ENCODE data around the gene BMPR1B.

The BMPR1B gene

GRCh38 chr4:94933799-94934198 is 176.0 kb downstream of the BMPR1B start:
- no peak overlapping the region for H2AFZ ChIP-seq (ENCODE audit: low read length)
- H2BK120ac ChIP-seq (ENCODE audit: low read depth, low read length): no peak overlapping the region
- H3K4ac ChIP-seq (ENCODE audit: low read length): no peak overlapping the region
- no peak overlapping the region for H2AK5ac ChIP-seq (ENCODE audit: low read depth, low read length)
- H3K27me3 ChIP-seq (ENCODE audit: control insufficient read depth in 3 of 3, insufficient read depth in 3 of 3, low read depth in 1 of 3, low read length in 3 of 3): no peaks in the 10 kb centered on the region
- no peaks in the 10 kb centered on the region for H3K9me3 ChIP-seq (replicated peaks in 1 of 2; ENCODE audit: control insufficient read depth in 2 of 2, insufficient read depth in 1 of 2, low read depth in 1 of 2, low read length in 2 of 2)
- H2BK15ac ChIP-seq (ENCODE audit: low read length): no peak overlapping the region
- no peak overlapping the region for H3K4me3 ChIP-seq (ENCODE audit: low read length in 2 of 2)
- H4K8ac ChIP-seq (ENCODE audit: low read depth, low read length): no peak overlapping the region
- no peak overlapping the region for H2BK12ac ChIP-seq (ENCODE audit: low read length)
- H3K4me1 ChIP-seq (ENCODE audit: control insufficient read depth in 2 of 2, insufficient read depth in 1 of 2, low read depth in 1 of 2, low read length in 2 of 2): peaks cover 0 to 7% of the 10 kb centered on the region in 2 donors
- H4K91ac ChIP-seq (ENCODE audit: low read depth, low read length, poor library complexity): no peak overlapping the region
- no peaks in the 10 kb centered on the region for H3K36me3 ChIP-seq (replicated peaks in 1 of 2; ENCODE audit: control insufficient read depth in 2 of 2, insufficient read depth in 2 of 2, low read length in 2 of 2)
- H3K27ac ChIP-seq (replicated peaks; ENCODE audit: low read length): no peak overlapping the region
- H3K14ac ChIP-seq (ENCODE audit: low read length): no peak overlapping the region
- no peaks in the 10 kb centered on the region for H3K79me1 ChIP-seq (ENCODE audit: low read depth, low read length)
- no peak overlapping the region for H3K18ac ChIP-seq (ENCODE audit: low read length)
- H3K4me2 ChIP-seq (ENCODE audit: insufficient read depth, low read length, poor library complexity, severe bottlenecking): no peak overlapping the region
- no peak for DNase-seq (ENCODE audit: low spot score)
- no peak overlapping the region for H2BK5ac ChIP-seq (ENCODE audit: low read length)
- no peak overlapping the region for H3K23ac ChIP-seq (ENCODE audit: low read depth, low read length, poor library complexity)
- no CpG with 5 or more reads among the region's 4 CpGs for WGBS, 2 donors (ENCODE audit: extremely low coverage in 2 of 2, insufficient read length in 2 of 2, insufficient replicate concordance in 1 of 2)
- H3K9ac ChIP-seq (ENCODE audit: low read depth, low read length, poor library complexity): no peak overlapping the region

GRCh38 chr4:94934201-94934600 is 176.4 kb downstream of the BMPR1B start:
- Histone ChIP-seq H4K8ac (ENCODE audit: low read depth, low read length) (no peak overlapping the region), H3K4me3 (ENCODE audit: low read length in 2 of 2) (no peak overlapping the region), H3K4me1 (ENCODE audit: control insufficient read depth in 2 of 2, insufficient read depth in 1 of 2, low read depth in 1 of 2, low read length in 2 of 2) (peaks cover 0 to 7% of the 10 kb centered on the region in 2 donors), H3K4ac (ENCODE audit: low read length) (no peak overlapping the region), H2BK15ac (ENCODE audit: low read length) (no peak overlapping the region), H2BK5ac (ENCODE audit: low read length) (no peak overlapping the region), H3K4me2 (ENCODE audit: insufficient read depth, low read length, poor library complexity, severe bottlenecking) (no peak overlapping the region), H2BK120ac (ENCODE audit: low read depth, low read length) (no peak overlapping the region), H3K36me3 (replicated peaks in 1 of 2; ENCODE audit: control insufficient read depth in 2 of 2, insufficient read depth in 2 of 2, low read length in 2 of 2) (no peaks in the 10 kb centered on the region), H3K27ac (replicated peaks; ENCODE audit: low read length) (no peak overlapping the region), H3K14ac (ENCODE audit: low read length) (no peak overlapping the region), H3K27me3 (ENCODE audit: control insufficient read depth in 3 of 3, insufficient read depth in 3 of 3, low read depth in 1 of 3, low read length in 3 of 3) (no peaks in the 10 kb centered on the region), H3K9ac (ENCODE audit: low read depth, low read length, poor library complexity) (no peak overlapping the region), H2BK12ac (ENCODE audit: low read length) (no peak overlapping the region), H3K79me1 (ENCODE audit: low read depth, low read length) (no peaks in the 10 kb centered on the region), H3K9me3 (replicated peaks in 1 of 2; ENCODE audit: control insufficient read depth in 2 of 2, insufficient read depth in 1 of 2, low read depth in 1 of 2, low read length in 2 of 2) (no peaks in the 10 kb centered on the region), H2AFZ (ENCODE audit: low read length) (no peak overlapping the region), H4K91ac (ENCODE audit: low read depth, low read length, poor library complexity) (no peak overlapping the region), H3K23ac (ENCODE audit: low read depth, low read length, poor library complexity) (no peak overlapping the region), H3K18ac (ENCODE audit: low read length) (no peak overlapping the region), H2AK5ac (ENCODE audit: low read depth, low read length) (no peak overlapping the region)
- no peak for DNase-seq (ENCODE audit: low spot score)
- WGBS, 2 donors (ENCODE audit: extremely low coverage in 2 of 2, insufficient read length in 2 of 2, insufficient replicate concordance in 1 of 2): no CpG with 5 or more reads among the region's 5 CpGs

DNA sequence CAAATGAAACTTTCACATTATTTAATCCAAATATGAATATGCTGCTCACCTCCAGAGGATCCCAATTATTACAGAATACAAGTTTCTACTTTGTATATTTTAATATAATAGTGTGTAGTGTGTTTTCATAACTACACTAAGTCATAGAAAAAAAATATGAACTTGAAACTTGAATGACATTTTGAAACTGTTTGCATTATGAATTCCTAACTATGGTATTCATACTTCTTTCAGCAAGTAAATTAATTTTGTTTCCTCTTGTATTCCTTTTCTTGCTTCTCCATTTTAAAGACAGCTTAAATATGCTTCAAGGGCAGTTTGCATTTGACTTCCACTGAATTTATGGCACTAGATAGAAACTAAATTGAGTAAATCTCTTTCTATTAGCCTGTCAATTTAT is 177.1 kb downstream of the BMPR1B start:
- H3K9me3 ChIP-seq (replicated peaks in 1 of 2; ENCODE audit: control insufficient read depth in 2 of 2, insufficient read depth in 1 of 2, low read depth in 1 of 2, low read length in 2 of 2): no peaks in the 10 kb centered on the region
- H3K27me3 ChIP-seq (ENCODE audit: control insufficient read depth in 3 of 3, insufficient read depth in 3 of 3, low read depth in 1 of 3, low read length in 3 of 3): no peaks in the 10 kb centered on the region
- DNase-seq (ENCODE audit: low spot score): no peak
- H3K4me1 ChIP-seq (ENCODE audit: control insufficient read depth in 2 of 2, insufficient read depth in 1 of 2, low read depth in 1 of 2, low read length in 2 of 2): peaks cover 0 to 7% of the 10 kb centered on the region in 2 donors
- H3K4me3 ChIP-seq (ENCODE audit: low read length in 2 of 2): no peak overlapping the region
- no peak overlapping the region for H2AK5ac ChIP-seq (ENCODE audit: low read depth, low read length)
- H3K27ac ChIP-seq (replicated peaks; ENCODE audit: low read length): no peak overlapping the region
- no peak overlapping the region for H2BK12ac ChIP-seq (ENCODE audit: low read length)
- no peak overlapping the region for H3K18ac ChIP-seq (ENCODE audit: low read length)
- H2BK5ac ChIP-seq (ENCODE audit: low read length): no peak overlapping the region
- H3K4ac ChIP-seq (ENCODE audit: low read length): no peak overlapping the region
- no peaks in the 10 kb centered on the region for H3K79me1 ChIP-seq (ENCODE audit: low read depth, low read length)
- H2AFZ ChIP-seq (ENCODE audit: low read length): no peak overlapping the region
- H3K23ac ChIP-seq (ENCODE audit: low read depth, low read length, poor library complexity): no peak overlapping the region
- no peak overlapping the region for H2BK15ac ChIP-seq (ENCODE audit: low read length)
- no peak overlapping the region for H3K4me2 ChIP-seq (ENCODE audit: insufficient read depth, low read length, poor library complexity, severe bottlenecking)
- no peak overlapping the region for H3K14ac ChIP-seq (ENCODE audit: low read length)
- no peaks in the 10 kb centered on the region for H3K36me3 ChIP-seq (replicated peaks in 1 of 2; ENCODE audit: control insufficient read depth in 2 of 2, insufficient read depth in 2 of 2, low read length in 2 of 2)
- H3K9ac ChIP-seq (ENCODE audit: low read depth, low read length, poor library complexity): no peak overlapping the region
- H4K91ac ChIP-seq (ENCODE audit: low read depth, low read length, poor library complexity): no peak overlapping the region
- no peak overlapping the region for H2BK120ac ChIP-seq (ENCODE audit: low read depth, low read length)
- H4K8ac ChIP-seq (ENCODE audit: low read depth, low read length): no peak overlapping the region

- Histone ChIP-seq H3K4me3 (ENCODE audit: low read length in 2 of 2) (no peak overlapping the region), H2BK15ac (ENCODE audit: low read length) (no peak overlapping the region), H3K4me2 (ENCODE audit: insufficient read depth, low read length, poor library complexity, severe bottlenecking) (no peak overlapping the region), H3K27me3 (ENCODE audit: control insufficient read depth in 3 of 3, insufficient read depth in 3 of 3, low read depth in 1 of 3, low read length in 3 of 3) (no peaks in the 10 kb centered on the region), H3K79me1 (ENCODE audit: low read depth, low read length) (no peaks in the 10 kb centered on the region), H4K8ac (ENCODE audit: low read depth, low read length) (no peak overlapping the region), H2BK5ac (ENCODE audit: low read length) (no peak overlapping the region), H2AFZ (ENCODE audit: low read length) (no peak overlapping the region), H3K36me3 (replicated peaks in 1 of 2; ENCODE audit: control insufficient read depth in 2 of 2, insufficient read depth in 2 of 2, low read length in 2 of 2) (no peaks in the 10 kb centered on the region), H2AK5ac (ENCODE audit: low read depth, low read length) (no peak overlapping the region), H4K91ac (ENCODE audit: low read depth, low read length, poor library complexity) (no peak overlapping the region), H3K9ac (ENCODE audit: low read depth, low read length, poor library complexity) (no peak overlapping the region), H3K18ac (ENCODE audit: low read length) (no peak overlapping the region), H2BK120ac (ENCODE audit: low read depth, low read length) (no peak overlapping the region), H2BK12ac (ENCODE audit: low read length) (no peak overlapping the region), H3K9me3 (replicated peaks in 1 of 2; ENCODE audit: control insufficient read depth in 2 of 2, insufficient read depth in 1 of 2, low read depth in 1 of 2, low read length in 2 of 2) (no peaks in the 10 kb centered on the region), H3K27ac (replicated peaks; ENCODE audit: low read length) (no peak overlapping the region), H3K23ac (ENCODE audit: low read depth, low read length, poor library complexity) (no peak overlapping the region), H3K14ac (ENCODE audit: low read length) (no peak overlapping the region), H3K4me1 (ENCODE audit: control insufficient read depth in 2 of 2, insufficient read depth in 1 of 2, low read depth in 1 of 2, low read length in 2 of 2) (peaks cover 5% of the 10 kb centered on the region in 2 donors), H3K4ac (ENCODE audit: low read length) (no peak overlapping the region)
- DNase-seq (ENCODE audit: low spot score): no peak
- no CpG with 5 or more reads among the region's 4 CpGs for WGBS, 2 donors (ENCODE audit: extremely low coverage in 2 of 2, insufficient read length in 2 of 2, insufficient replicate concordance in 1 of 2)
Observed at GRCh38 chr4:94936854-94937253, 179.1 kb downstream of the BMPR1B start.
